Adipocyte (in vitro differentiated cells): ENCODE data around the gene ASB12.
"Not testable (repeated sequence)": the region's sequence is repeated elsewhere in the genome, so short reads cannot be mapped to it uniquely, and the experiment has no call there.

Source experiments
- DNase-seq: peaks from one replicate; pipeline ENCODE4 v3.0.0-alpha.2; 2015; ENCODE audit warnings: low read depth
- H3K27me3 ChIP-seq: replicated peaks from 2 replicates; pipeline ENCODE4 v1.7.0; 2013; ENCODE audit warnings: mild to moderate bottlenecking, low read length, moderate library complexity; ENCODE audit not compliant: control insufficient read depth, insufficient read depth
- H3K36me3 ChIP-seq: 2 replicates; pipeline ENCODE4 v1.7.0; 2013; ENCODE audit warnings: low read length, mild to moderate bottlenecking, moderate library complexity; ENCODE audit not compliant: control insufficient read depth, insufficient read depth, severe bottlenecking
- H3K4me1 ChIP-seq: 2 replicates; pipeline ENCODE4 v1.7.0; 2013; ENCODE audit warnings: mild to moderate bottlenecking, low read length, moderate library complexity; ENCODE audit not compliant: control insufficient read depth, insufficient read depth
- H3K4me3 ChIP-seq: 2 replicates; pipeline ENCODE4 v1.7.0; 2013; ENCODE audit warnings: mild to moderate bottlenecking, low read length, moderate library complexity
- H3K9ac ChIP-seq: 2 replicates; pipeline ENCODE4 v1.7.0; 2013; ENCODE audit warnings: mild to moderate bottlenecking, low read length, moderate library complexity
- H3K9me3 ChIP-seq: 2 replicates; pipeline ENCODE4 v1.7.0; 2013; ENCODE audit warnings: mild to moderate bottlenecking, low read length, moderate library complexity; ENCODE audit not compliant: control insufficient read depth

ASB12 gene, protein sequence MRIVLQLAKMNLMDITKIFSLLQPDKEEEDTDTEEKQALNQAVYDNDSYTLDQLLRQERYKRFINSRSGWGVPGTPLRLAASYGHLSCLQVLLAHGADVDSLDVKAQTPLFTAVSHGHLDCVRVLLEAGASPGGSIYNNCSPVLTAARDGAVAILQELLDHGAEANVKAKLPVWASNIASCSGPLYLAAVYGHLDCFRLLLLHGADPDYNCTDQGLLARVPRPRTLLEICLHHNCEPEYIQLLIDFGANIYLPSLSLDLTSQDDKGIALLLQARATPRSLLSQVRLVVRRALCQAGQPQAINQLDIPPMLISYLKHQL

DNA sequence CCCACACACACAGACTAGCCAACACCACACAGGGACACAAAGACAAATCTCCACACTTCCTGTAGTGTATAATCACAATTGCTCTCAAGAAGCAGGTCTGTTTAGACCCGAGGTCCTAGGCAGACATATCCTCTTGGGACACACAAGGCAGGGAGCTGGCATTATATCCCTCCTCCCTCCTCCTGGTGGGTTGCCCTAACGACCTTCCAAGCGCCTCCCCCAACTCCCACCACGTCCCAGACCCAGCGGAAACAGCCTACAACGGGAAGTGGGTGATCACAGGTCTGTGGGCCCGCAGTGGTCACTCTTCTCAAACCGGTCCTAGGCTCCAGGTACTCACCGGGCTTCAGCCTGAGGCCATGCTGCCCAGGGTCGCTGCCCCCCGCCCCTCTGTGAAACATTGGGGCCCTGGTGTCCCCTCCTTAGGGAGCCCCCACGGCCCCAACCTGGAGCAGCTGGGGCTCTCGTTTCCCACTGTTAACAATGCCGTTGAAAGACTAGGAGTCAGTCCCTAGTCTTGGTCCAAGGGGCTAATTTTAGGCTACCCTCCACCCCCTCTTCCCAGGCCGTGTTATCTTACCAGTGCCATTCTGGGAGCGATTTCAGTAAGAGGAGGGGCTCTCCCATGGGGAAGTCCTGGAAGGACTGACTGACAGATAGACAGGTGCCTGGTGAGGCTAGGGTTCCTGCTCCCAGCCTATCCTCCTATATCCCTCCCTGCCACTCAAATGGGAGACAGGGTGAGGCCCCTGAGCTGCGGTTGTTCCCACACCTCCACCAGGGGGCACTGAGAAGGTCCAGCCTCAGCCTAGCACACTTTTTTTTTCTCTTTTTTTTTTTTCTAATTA is at the start of gene ASB12:
Gene ASB12 (minus strand): TSS at position 485 of the 848 bp plus-strand sequence. CDS start 4,957 bp downstream, outside the sequence.
- no peak for DNase-seq
- H3K9ac ChIP-seq: no peak within 1 kb of the TSS
- no peak within 1 kb of the TSS for H3K4me3 ChIP-seq
- no peaks in the 10 kb centered on the region for H3K4me1 ChIP-seq
- H3K27me3 ChIP-seq: peaks cover 7% of the 10 kb centered on the region
- no peaks in the 10 kb centered on the region for H3K9me3 ChIP-seq
- H3K36me3 ChIP-seq: no peaks in the 10 kb centered on the region

DNA sequence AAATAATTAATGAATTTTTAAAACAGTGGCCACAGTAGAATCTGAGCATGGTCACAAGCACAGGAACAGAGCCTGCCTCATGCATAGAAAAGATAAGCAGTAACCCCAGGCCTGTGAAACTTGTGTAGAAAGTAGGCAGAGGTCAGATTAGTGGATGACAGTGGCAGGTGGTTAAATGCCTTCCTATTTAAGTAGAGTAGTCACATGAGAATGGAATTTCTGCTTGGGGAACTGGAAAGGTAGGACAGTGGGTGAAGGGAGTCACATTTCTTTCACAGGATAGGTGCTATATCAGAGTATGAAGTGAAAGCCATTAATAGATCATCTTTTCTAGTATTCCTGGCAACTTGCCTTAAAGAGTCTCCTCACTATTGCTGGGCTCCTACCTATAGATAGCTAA is 34.9 kb upstream of the ASB12 start:
- DNase-seq: no peak

DNA sequence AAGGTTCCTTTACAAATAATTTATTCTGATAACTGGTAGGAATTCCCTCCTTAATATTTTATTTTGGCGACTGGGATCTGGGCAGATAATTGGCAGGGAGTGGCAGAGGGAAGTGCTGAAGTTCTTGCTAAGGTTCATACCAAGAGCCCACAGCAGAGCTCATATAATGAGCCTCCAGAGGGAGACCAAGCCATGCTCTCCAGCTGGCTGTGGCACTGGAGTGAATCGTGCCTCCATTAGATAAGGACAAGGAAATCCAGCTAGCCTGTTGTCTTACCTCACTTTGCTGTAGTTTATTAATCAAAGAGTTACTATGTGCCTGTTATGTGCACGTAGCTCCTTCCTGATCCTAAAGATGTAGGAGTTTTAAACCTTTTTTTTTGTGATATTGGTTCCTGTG is 1.3 kb downstream of the ASB12 start:
- Histone ChIP-seq H3K4me1 (no peaks in the 10 kb centered on the region), H3K9me3 (no peaks in the 10 kb centered on the region), H3K4me3 (no peak overlapping the region), H3K9ac (no peak overlapping the region), H3K27me3 (peaks cover 7% of the 10 kb centered on the region), H3K36me3 (no peaks in the 10 kb centered on the region)
- no peak for DNase-seq

More for the DNA sequence above, 34.9 kb upstream of the ASB12 start:
- H3K36me3 ChIP-seq: no peaks in the 10 kb centered on the region
- no peak overlapping the region for H3K4me3 ChIP-seq
- peaks cover 5% of the 10 kb centered on the region for H3K27me3 ChIP-seq
- H3K9me3 ChIP-seq: no peaks in the 10 kb centered on the region
- H3K9ac ChIP-seq: no peak overlapping the region
- no peaks in the 10 kb centered on the region for H3K4me1 ChIP-seq

DNA sequence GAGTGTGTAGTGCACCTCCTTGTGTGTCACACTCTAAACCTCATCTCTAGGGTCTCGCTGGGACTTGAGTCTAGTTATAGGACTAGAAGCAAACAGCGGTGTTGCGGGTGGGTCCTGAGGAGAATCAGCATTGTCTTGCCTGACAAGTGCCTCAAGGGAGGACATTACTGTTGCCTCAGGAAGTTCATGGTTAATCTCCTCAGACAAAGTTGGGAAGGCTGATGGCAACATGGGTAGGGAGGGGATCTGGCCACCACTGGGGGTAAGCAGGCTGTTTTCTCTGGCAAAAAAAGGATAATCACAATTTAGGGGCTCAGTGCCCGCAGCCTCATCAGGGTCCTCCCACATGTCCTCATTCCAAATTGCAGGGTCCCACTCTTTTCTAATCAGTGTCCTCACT is 12.4 kb downstream of the ASB12 start:
- Histone ChIP-seq H3K36me3 (no peaks in the 10 kb centered on the region), H3K4me3 (no peak overlapping the region), H3K9ac (no peak overlapping the region), H3K4me1 (no peaks in the 10 kb centered on the region), H3K9me3 (peaks cover 5% of the 10 kb centered on the region), H3K27me3 (peaks cover 4% of the 10 kb centered on the region)
- no peak for DNase-seq

DNA sequence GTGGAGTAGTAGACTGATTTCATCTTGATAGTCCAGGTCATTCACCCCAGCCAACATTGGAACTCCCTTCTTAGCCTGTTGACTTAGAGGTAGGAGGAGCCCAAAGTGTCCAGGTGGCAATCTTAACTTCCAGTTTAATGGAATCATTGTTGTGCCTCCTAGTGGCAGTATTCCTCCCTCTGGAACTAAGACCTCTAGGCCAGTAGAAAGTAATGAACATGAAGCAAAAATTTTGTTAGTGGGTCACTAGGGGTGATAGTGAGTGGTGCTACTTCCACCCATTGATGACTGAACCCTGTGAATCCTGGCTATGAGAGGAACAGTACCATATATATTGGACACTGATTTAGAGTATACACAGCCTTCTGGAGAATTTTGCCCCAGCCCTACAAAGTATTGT is 16.4 kb downstream of the ASB12 start:
- H3K9ac ChIP-seq, H3K9me3 ChIP-seq, H3K27me3 ChIP-seq, H3K4me3 ChIP-seq, H3K36me3 ChIP-seq, DNase-seq, H3K4me1 ChIP-seq: not testable (repeated sequence)

- Histone ChIP-seq H3K4me1 (peaks cover 12% of the 10 kb centered on the region), H3K4me3 (peak overlapping the region; percentile 82), H3K36me3 (no peaks in the 10 kb centered on the region), H3K9me3 (no peaks in the 10 kb centered on the region), H3K27me3 (peaks cover 5% of the 10 kb centered on the region), H3K9ac (peak overlapping the region; percentile 87)
- DNase-seq: peak; percentile 67
These were observed 23.7 kb downstream of the ASB12 start for GRCh38 chrX:64206556-64207162.

- Histone ChIP-seq H3K4me3 (peak overlapping the region; percentile 82), H3K36me3 (no peaks in the 10 kb centered on the region), H3K9ac (peak overlapping the region; percentile 87), H3K4me1 (peaks cover 12% of the 10 kb centered on the region), H3K9me3 (no peaks in the 10 kb centered on the region), H3K27me3 (no peaks in the 10 kb centered on the region)
- peak; percentile 93 for DNase-seq
These were observed 24.5 kb downstream of the ASB12 start for GRCh38 chrX:64205735-64206501.

DNA sequence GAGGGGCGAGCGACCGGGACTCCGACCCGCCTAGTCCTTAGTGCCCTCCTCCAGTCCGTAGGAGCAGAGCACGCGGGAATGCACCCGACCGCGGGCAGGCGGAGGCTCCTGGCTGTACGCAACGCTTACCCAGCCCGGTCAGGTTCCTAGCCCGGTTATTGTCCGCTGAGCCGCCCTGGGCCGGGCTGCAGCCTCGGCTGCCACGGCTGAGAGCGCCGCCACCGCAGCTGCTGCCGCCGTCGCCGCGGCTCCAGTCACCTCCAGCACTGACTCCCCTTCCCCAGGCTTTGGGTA is 25.0 kb downstream of the ASB12 start, which contains the start of gene AMER1:
Gene AMER1 (minus strand): TSS at position 268 of the 294 bp plus-strand sequence. CDS start 12,422 bp downstream, outside the sequence.
- Histone ChIP-seq H3K36me3 (no peaks in the 10 kb centered on the region), H3K9ac (peak within 1 kb of the TSS; percentile 87), H3K9me3 (no peaks in the 10 kb centered on the region), H3K4me3 (peak within 1 kb of the TSS; percentile 82), H3K4me1 (peaks cover 12% of the 10 kb centered on the region), H3K27me3 (no peaks in the 10 kb centered on the region)
- DNase-seq: peak; percentile 72

- peak; percentile 59 for DNase-seq
- Histone ChIP-seq H3K36me3 (no peaks in the 10 kb centered on the region), H3K27me3 (no peaks in the 10 kb centered on the region), H3K9me3 (no peaks in the 10 kb centered on the region), H3K4me3 (peak overlapping the region; percentile 82), H3K4me1 (peaks cover 12% of the 10 kb centered on the region), H3K9ac (peak overlapping the region; percentile 87)
These were observed 25.5 kb downstream of the ASB12 start for GRCh38 chrX:64204701-64205440.

DNA sequence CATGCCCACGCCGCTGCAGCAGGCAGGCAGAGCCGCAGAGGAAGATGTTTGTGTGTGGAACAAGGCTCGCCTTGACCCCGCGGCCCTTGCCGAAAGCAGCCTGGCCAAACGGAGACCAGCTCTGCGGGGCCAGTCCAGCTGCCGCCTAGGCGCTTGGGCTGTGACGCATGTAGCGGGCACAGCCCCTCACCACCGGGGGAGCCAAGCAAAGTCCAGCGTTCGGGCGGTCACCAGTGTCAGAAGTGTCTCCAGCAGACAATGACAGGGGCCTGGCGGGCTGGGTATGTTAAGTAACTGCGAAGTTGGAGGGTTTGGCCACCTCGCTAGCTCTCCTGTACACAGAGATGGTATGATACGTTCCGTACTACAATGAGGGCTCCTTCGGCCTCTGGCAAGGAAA is 26.2 kb downstream of the ASB12 start:
- Histone ChIP-seq H3K9ac (peak overlapping the region; percentile 87), H3K9me3 (no peaks in the 10 kb centered on the region), H3K4me1 (peaks cover 12% of the 10 kb centered on the region), H3K4me3 (peak overlapping the region; percentile 82), H3K36me3 (no peaks in the 10 kb centered on the region), H3K27me3 (peaks cover 2% of the 10 kb centered on the region)
- DNase-seq: peak; percentile 31
